ENCODE data around the gene CAMTA1.

The CAMTA1 gene

DNA sequence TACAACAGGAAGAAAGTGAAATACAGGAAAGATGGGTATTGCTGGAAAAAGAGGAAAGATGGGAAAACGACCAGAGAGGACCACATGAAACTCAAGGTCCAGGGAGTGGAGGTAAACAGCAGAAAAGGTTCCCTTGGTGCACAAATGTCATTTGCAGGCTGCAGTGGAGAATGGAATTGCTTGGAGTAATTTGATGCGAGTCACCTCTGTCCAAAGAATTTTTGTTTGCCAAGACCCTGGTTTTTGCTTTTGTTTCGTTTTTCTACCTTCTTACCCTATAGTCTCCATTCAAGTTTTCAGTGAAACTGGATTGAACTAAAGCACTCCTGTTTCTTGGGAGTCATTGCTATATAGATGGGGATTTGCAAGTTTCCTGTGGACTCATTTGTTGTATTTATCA is 464.3 kb downstream of the CAMTA1 start:
- DNase-seq (ENCODE audit: low read depth), result no peak
- TF ChIP-seq, protein P1, sequence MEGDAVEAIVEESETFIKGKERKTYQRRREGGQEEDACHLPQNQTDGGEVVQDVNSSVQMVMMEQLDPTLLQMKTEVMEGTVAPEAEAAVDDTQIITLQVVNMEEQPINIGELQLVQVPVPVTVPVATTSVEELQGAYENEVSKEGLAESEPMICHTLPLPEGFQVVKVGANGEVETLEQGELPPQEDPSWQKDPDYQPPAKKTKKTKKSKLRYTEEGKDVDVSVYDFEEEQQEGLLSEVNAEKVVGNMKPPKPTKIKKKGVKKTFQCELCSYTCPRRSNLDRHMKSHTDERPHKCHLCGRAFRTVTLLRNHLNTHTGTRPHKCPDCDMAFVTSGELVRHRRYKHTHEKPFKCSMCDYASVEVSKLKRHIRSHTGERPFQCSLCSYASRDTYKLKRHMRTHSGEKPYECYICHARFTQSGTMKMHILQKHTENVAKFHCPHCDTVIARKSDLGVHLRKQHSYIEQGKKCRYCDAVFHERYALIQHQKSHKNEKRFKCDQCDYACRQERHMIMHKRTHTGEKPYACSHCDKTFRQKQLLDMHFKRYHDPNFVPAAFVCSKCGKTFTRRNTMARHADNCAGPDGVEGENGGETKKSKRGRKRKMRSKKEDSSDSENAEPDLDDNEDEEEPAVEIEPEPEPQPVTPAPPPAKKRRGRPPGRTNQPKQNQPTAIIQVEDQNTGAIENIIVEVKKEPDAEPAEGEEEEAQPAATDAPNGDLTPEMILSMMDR (conservative IDR thresholded peaks at IDR 0.05; ENCODE audit: low read depth, low read length), result no peak
- H3K4me3 ChIP-seq (ENCODE audit: low read length), result no peak overlapping the region

DNA sequence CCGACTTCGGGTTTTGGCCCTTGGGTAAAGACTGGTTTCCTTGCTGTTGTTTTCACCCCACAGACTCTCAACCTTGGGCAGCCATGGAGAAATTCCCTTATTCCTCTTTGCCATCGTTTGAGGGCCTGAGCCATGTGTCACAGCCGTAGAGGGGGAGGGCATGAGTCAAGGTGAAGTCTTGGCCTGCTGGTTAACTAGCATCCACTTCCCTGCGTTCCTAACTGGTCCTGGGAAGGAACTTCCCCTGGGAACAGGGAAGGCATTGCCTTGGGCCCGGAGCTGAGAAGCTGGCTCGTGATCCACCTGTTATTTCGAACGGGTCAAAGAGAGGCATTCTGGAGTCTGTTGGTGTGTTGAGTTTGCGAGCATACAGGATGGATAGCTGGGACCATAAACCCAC is 464.9 kb downstream of the CAMTA1 start:
- TF ChIP-seq, protein P1 (conservative IDR thresholded peaks at IDR 0.05; ENCODE audit: low read depth, low read length), result no peak
- H3K4me3 ChIP-seq (ENCODE audit: low read length), result no peak overlapping the region
- DNase-seq (ENCODE audit: low read depth), result no peak

DNA sequence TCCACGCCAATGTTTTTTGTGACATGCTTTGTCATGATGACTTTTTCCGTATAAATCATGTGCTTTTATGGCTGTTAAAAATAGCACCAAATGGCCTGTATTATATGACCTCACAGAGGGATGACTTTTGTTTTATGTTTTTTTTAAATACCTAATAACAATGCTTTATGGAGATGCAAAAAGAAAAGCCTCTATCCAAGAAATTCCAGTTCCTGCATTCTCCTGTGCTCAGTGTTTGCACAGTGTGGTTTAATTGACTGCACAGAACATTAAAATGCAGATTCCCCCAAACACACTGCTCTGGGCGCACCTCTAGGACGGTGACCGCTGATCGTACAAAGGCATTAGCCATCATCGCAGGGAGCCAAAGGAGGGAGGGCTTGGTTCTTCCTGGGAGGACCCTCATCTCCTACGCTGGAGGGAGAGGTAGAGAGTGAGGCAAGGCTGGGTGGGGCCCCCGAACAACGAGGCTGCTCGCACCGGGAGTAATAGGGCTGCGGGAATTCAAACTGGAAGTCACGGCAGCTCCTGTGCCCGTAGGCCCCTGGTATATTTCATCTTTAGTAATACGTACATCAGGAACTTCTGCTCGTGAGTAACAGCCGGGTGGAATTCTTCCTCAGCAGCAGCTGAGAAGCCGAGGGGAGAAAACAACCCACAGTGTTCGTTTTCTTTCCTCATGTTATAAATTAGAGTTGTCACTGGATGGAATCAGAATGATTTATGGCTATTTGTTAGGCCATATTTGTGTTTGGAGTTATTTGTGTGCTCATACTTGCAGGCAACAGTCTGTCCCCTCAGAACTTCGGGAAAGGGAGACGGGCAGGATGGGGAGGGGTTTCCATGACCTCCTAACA is 465.6 kb downstream of the CAMTA1 start:
- H3K4me3 ChIP-seq (ENCODE audit: low read length), result no peak overlapping the region
- TF ChIP-seq, protein P1 (conservative IDR thresholded peaks at IDR 0.05; ENCODE audit: low read depth, low read length), result no peak
- DNase-seq (ENCODE audit: low read depth), result no peak

DNA sequence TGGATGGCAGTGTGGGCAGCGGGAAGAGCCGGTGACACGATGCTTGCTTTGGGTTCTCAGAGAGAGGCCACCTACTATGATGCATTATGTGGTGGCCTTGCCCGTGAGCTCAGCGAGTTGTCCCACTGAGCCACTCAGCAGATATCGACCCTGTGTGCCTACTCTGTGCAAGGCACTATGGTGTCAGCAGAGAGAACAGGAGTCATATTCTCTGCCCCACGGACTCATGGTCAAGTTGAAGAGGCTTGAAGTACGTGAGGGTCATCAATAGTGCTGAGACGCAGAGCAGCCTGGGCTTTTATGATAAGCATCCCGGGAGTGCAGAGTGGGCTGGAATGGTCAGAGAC is 466.2 kb downstream of the CAMTA1 start:
- TF ChIP-seq, protein P1 (conservative IDR thresholded peaks at IDR 0.05; ENCODE audit: low read depth, low read length), result no peak
- H3K4me3 ChIP-seq (ENCODE audit: low read length), result no peak overlapping the region
- no peak for DNase-seq (ENCODE audit: low read depth)

DNA sequence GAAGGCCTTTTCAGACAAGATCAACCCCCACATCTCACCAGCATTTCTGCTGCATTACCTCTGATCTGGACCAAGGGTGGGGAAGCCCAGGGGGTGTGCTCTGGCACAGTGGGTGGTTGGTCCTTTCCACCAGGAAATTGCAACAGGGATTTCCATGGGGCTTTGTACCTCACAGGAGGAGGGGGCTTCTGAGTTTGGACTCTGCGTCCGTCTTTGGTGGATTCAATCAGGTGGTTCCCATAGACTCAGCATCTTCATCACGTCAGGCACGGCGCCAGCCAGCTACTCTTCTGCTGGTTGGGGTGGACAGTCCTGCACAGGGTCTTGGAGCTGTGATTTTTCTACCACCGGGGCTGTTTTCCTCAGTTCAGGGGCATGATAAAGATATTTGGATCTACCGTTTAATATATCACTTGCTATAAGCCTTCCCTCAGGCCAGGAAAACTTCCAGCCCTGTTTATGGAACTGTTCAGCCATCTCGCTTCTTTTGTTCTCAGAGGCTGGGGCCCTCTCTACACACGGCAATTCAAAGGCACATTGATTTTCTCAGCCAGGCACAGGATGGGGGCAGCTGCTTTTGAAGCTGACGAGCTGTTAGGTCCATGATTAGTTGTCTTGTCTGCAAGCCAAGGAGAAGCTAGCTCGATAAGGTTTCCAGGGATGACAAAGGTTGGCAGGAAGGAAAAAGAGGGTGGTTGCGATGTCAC is 467.3 kb downstream of the CAMTA1 start:
- no peak overlapping the region for H3K4me3 ChIP-seq (ENCODE audit: low read length)
- no peak for DNase-seq (ENCODE audit: low read depth)
- TF ChIP-seq, protein P1 (conservative IDR thresholded peaks at IDR 0.05; ENCODE audit: low read depth, low read length), result no peak

DNA sequence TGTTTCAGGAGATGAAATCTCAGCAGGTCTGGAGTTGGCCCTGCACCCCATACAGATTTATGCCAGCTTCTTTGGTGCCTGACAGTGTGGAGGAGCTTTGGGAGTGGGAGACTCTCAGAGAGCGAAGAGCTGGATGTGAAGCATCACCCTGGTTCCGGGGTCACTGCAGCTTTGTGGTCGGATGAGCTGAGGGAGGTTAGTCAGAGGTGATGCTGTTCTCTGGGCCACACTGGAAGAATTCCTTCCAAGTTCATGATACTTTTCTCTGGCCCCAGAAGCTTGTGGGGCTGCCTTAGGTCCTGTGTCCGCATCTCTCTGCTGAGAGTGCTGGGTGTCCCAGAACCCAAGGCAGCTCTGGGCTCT is 467.8 kb downstream of the CAMTA1 start:
- no peak overlapping the region for H3K4me3 ChIP-seq (ENCODE audit: low read length)
- TF ChIP-seq, protein P1 (conservative IDR thresholded peaks at IDR 0.05; ENCODE audit: low read depth, low read length), result no peak
- DNase-seq (ENCODE audit: low read depth), result no peak

Data from retinal pigment epithelial cell (primary cell).